Lung (tissue), 12 donors: Measurements from ENCODE around the gene HSPA8. TPM values are rescaled to one million over a fixed set of nuclear protein-coding genes. Genes with fewer than 3 reads are reported as not detected.
A peak's percentile ranks its signal among the peaks of the same experiment; 100 is the strongest.

Experiments used
- ATAC-seq: fragments of 200-7000 bp; cut with Tn5 transposase; one replicate; pipeline ENCODE4 v1.9.1; 2020; ENCODE audit warnings: moderate number of reproducible peaks; ENCODE audit not compliant: insufficient read depth, low FRiP score
- DNase-seq, 3 donors: peaks; one replicate each; pipeline ENCODE4 v3.0.0-alpha.2; 2013 to 2017
- H3K27ac ChIP-seq, 2 donors: one replicate each; pipeline ENCODE4 v1.5.1; 2013; ENCODE audit warnings: mild to moderate bottlenecking in 2 of 2, moderate library complexity in 2 of 2, control low read depth in 1 of 2, inconsistent platforms in 1 of 2, low read depth in 1 of 2, low read length in 1 of 2
- H3K27me3 ChIP-seq, 3 donors: one replicate each; pipeline ENCODE4 v1.5.1; 2013; ENCODE audit warnings: low read length in 2 of 3; ENCODE audit not compliant: control insufficient read depth in 3 of 3, insufficient read depth in 3 of 3
- H3K36me3 ChIP-seq, 4 donors: one replicate each; pipeline ENCODE4 v1.5.1; 2013; ENCODE audit warnings: low read length in 4 of 4, mild to moderate bottlenecking in 1 of 4, moderate library complexity in 1 of 4; ENCODE audit not compliant: control insufficient read depth in 4 of 4, insufficient read depth in 4 of 4
- H3K4me1 ChIP-seq, 5 donors: one replicate each; pipeline ENCODE4 v1.5.1; 2013; ENCODE audit warnings: low read length in 5 of 5, mild to moderate bottlenecking in 2 of 5, moderate library complexity in 1 of 5; ENCODE audit not compliant: control insufficient read depth in 5 of 5, insufficient read depth in 5 of 5
- H3K4me3 ChIP-seq: one replicate; pipeline ENCODE4 v1.5.1; 2013; ENCODE audit warnings: mild to moderate bottlenecking, control low read depth, moderate library complexity
- H3K9ac ChIP-seq, 2 donors: one replicate each; pipeline ENCODE4 v1.5.1; 2013; ENCODE audit warnings: low read length in 2 of 2, control low read depth in 1 of 2; ENCODE audit not compliant: insufficient read depth in 1 of 2
- H3K9me3 ChIP-seq, 4 donors: one replicate each; pipeline ENCODE4 v1.5.1; 2013; ENCODE audit warnings: low read length in 3 of 4, mild to moderate bottlenecking in 1 of 4, moderate library complexity in 1 of 4; ENCODE audit not compliant: control insufficient read depth in 4 of 4, insufficient read depth in 3 of 4
- WGBS, 2 donors: extraction: QIAGEN DNeasy Blood & Tissue Kit; methylation state at CpG; one replicate each; pipeline ENCODE4 v1.1.7; 2013; 5-methylcytosine and 5-hydroxymethylcytosine counted together
- polyA plus RNA-seq, 2 donors: library from polyadenylated mRNA; stranded (reverse); fragments of 200-250 nt; gene quantifications; one replicate each; pipeline ENCODE4 v1.2.1, GENCODE V29; 2013
- total RNA-seq, 2 donors: library from RNA; depleted of rRNA in 1 of 2; stranded (reverse); fragments of >200 nt in 1 of 2; gene quantifications; one replicate each; pipeline ENCODE4 v1.2.1, GENCODE V29; 2014 to 2021
- TF ChIP-seq, protein P1 (sequence below): IDR thresholded peaks from 2 replicates; pipeline ENCODE4 v1.5.1; 2012; ENCODE audit warnings: mild to moderate bottlenecking; ENCODE audit errors: control extremely low read depth, extremely low read depth
- donor health status: control.
- donor health status: control.
- donor health status: Bipolar disorder and iron deficiency.
- donor health status: healthy.
- donor health status: DM: yes; HTN: yes; CAD: no.

Gene HSPA8
- total and polyA plus RNA-seq, 4 donors, result 90.9 to 1,138 (median 892) TPM

- Histone ChIP-seq H3K9ac (no peak overlapping the region), H3K36me3 (peaks cover 32 to 73% (median 52%) of the 10 kb centered on the region in 4 donors), H3K4me3 (no peak overlapping the region), H3K9me3 (no peaks in the 10 kb centered on the region), H3K27me3 (no peaks in the 10 kb centered on the region), H3K4me1 (peaks cover 0 to 27% (median 10%) of the 10 kb centered on the region in 5 donors), H3K27ac (no peak overlapping the region)
- ATAC-seq (no peak), DNase-seq (no peak)
- TF ChIP-seq, protein P1, sequence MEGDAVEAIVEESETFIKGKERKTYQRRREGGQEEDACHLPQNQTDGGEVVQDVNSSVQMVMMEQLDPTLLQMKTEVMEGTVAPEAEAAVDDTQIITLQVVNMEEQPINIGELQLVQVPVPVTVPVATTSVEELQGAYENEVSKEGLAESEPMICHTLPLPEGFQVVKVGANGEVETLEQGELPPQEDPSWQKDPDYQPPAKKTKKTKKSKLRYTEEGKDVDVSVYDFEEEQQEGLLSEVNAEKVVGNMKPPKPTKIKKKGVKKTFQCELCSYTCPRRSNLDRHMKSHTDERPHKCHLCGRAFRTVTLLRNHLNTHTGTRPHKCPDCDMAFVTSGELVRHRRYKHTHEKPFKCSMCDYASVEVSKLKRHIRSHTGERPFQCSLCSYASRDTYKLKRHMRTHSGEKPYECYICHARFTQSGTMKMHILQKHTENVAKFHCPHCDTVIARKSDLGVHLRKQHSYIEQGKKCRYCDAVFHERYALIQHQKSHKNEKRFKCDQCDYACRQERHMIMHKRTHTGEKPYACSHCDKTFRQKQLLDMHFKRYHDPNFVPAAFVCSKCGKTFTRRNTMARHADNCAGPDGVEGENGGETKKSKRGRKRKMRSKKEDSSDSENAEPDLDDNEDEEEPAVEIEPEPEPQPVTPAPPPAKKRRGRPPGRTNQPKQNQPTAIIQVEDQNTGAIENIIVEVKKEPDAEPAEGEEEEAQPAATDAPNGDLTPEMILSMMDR, result no peak
- WGBS, 2 donors, result 79 to 81% methylated on average over 3 of the region's 3 CpGs
Measured at GRCh38 chr11:123056835-123057491, 5.0 kb downstream of the HSPA8 start.

- H3K4me1 ChIP-seq, result peaks cover 0 to 20% (median 9%) of the 10 kb centered on the region in 5 donors
- H3K9ac ChIP-seq, result no peak overlapping the region
- no peaks in the 10 kb centered on the region for H3K27me3 ChIP-seq
- H3K9me3 ChIP-seq, result no peaks in the 10 kb centered on the region
- H3K27ac ChIP-seq, result no peak overlapping the region
- peaks cover 27 to 59% (median 49%) of the 10 kb centered on the region in 4 donors for H3K36me3 ChIP-seq
- ATAC-seq (no peak), DNase-seq (no peak)
- H3K4me3 ChIP-seq, result no peak overlapping the region
- TF ChIP-seq, protein P1, result no peak
- 70 to 75% methylated on average over 6 of the region's 6 CpGs for WGBS, 2 donors
Measured at GRCh38 chr11:123055191-123055901, 6.6 kb downstream of the HSPA8 start.

DNA sequence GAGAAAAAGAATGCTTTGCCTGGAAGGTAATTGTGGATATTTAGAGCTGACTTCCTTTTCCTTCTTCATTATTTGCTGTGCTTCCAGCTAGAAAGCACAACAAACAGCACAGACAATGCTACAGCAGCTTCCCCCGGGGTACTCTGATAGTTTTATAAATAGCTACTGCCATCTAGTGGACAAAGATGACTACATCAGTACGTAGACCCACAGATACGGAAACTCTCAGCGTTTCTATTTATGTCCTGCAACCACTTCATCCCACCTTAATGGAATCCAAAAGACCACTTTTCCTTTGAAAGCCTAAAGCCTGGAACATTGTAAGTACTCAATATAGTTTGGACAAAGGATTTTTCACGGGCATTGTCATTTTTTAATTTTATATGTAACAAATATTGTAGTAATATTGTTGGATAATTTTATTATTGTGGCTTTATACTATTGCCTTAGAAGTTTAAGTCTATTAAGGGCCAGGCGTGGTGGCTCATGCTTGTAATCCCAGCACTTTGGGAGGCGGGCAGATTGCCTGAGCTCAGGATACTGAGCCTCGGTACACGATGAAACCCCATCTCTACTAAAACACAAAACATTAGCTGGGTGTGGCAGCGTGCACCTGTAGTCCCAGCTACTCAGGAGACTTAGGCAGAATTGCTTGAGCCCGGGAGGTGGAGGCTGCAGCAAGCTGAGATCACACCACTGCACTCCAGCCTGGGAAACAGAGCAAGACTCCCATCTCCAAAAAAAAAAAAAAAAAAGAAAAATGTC lies 7.5 kb downstream of the HSPA8 start:
- WGBS, 2 donors, result 33 to 40% methylated on average over 11 of the region's 11 CpGs
- Histone ChIP-seq H3K36me3 (peaks cover 26 to 51% (median 43%) of the 10 kb centered on the region in 4 donors), H3K4me1 (peaks cover 0 to 11% (median 8%) of the 10 kb centered on the region in 5 donors), H3K27ac (no peak overlapping the region), H3K4me3 (no peak overlapping the region), H3K9me3 (no peaks in the 10 kb centered on the region), H3K27me3 (no peaks in the 10 kb centered on the region), H3K9ac (no peak overlapping the region)
- ATAC-seq (peak; percentile 80), DNase-seq (peak; percentile 30 to 86 (median 84))
- TF ChIP-seq, protein P1, result peak; percentile 41
